HG02763 (cell line): ENCODE results near the gene LRRC17.
"Not testable (repeated sequence)": the region's sequence is repeated elsewhere in the genome, so short reads cannot be mapped to it uniquely, and the experiment has no call there.

Experiments
- ATAC-seq: cut with Tn5 transposase; IDR thresholded peaks from one replicate; pipeline ENCODE4 v1.9.1; 2021; ENCODE audit warnings: mild to moderate bottlenecking, moderate library complexity; ENCODE audit not compliant: unreplicated experiment

The LRRC17 gene

GRCh38 chr7:102896585-102896984 lies 16.2 kb upstream of the LRRC17 start:
- no peak for ATAC-seq

- no peak for ATAC-seq
Measured at GRCh38 chr7:102897211-102897631, 15.6 kb upstream of the LRRC17 start.

- no peak for ATAC-seq
Measured at GRCh38 chr7:102897856-102898531, 14.8 kb upstream of the LRRC17 start.

GRCh38 chr7:102898532-102898859 lies 14.3 kb upstream of the LRRC17 start:
- no peak for ATAC-seq

DNA sequence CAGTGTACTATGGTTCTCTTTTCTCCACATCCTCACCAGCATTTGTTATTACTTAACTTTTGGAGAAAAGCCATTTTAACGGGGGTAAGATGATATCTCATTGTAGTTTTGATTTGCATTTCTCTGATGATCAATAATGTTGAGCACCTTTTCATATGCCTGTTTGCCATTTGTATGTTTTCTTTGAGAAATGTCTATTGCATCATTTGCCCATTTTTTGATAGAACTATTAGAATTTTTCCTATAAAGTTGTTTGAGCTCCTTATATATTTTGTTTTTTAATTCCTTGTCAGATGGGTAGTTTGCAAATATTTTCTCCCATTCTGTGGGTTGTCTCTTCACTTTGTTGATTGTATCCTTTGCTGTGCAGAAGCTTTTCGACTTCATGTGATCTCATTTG lies 10.7 kb upstream of the LRRC17 start:
- ATAC-seq = not testable (repeated sequence)

DNA sequence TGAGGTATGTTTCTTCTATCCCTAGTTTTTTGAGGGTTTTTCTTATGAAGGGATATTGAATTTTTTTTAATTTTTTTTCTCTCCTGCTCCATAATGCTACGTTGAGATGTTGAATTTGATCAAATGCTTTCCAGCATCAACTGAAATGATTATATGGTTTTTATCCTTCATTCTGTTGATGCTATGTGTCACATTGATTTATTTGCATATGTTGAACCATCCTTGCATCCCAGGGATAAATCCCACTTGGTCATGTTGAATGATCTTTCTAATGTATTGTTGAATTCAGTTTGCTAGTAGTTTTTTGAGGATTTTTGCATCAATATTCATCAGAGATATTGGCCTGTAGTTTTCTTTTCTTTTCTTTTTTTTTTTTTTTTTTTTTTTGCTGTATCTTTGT lies 9.2 kb upstream of the LRRC17 start:
- not testable (repeated sequence) for ATAC-seq

- no peak for ATAC-seq
Measured at GRCh38 chr7:102908676-102909075, 4.1 kb upstream of the LRRC17 start.

DNA sequence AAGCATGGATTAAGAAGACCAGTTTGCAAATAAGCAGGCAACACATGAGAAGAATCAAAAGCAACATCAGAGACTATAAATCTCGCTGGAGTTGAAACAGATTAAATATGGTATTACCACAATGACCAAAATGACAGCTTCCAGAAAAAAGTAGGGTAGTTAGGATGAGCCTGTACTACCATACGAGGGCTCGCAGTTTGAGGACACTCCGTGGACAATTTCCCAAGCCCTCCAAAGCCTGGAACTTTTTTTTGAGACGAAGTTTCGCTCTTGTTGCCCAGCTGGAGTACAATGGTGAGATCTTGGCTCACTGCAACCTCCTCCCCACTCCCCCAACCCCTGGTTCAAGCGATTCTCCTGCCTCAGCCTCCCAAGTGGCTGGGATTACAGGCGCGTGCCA lies 1.0 kb downstream of the LRRC17 start:
- no peak for ATAC-seq

- ATAC-seq = no peak
Measured at GRCh38 chr7:102914585-102914984, 1.8 kb downstream of the LRRC17 start.

DNA sequence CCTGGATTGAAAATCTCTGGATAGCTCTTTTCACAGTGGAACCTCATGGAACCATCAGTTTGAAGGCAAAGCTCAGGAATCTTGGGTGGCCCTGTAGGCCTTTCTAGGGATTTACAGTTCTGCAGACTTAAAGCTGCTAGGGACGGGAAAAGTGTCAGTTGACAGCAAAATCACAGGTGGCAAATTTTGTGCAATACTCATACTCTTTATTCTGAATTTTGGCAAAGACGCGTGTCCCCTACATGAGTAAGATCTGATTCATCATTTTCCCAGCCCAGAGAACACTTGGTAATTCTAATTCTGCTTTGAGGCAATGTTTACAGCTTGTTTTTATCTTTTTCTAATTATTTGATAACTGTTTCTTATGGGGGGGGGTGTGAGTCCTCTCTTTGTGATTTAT lies 3.6 kb downstream of the LRRC17 start:
- no peak for ATAC-seq

GRCh38 chr7:102916881-102917280 lies 4.1 kb downstream of the LRRC17 start:
- no peak for ATAC-seq

DNA sequence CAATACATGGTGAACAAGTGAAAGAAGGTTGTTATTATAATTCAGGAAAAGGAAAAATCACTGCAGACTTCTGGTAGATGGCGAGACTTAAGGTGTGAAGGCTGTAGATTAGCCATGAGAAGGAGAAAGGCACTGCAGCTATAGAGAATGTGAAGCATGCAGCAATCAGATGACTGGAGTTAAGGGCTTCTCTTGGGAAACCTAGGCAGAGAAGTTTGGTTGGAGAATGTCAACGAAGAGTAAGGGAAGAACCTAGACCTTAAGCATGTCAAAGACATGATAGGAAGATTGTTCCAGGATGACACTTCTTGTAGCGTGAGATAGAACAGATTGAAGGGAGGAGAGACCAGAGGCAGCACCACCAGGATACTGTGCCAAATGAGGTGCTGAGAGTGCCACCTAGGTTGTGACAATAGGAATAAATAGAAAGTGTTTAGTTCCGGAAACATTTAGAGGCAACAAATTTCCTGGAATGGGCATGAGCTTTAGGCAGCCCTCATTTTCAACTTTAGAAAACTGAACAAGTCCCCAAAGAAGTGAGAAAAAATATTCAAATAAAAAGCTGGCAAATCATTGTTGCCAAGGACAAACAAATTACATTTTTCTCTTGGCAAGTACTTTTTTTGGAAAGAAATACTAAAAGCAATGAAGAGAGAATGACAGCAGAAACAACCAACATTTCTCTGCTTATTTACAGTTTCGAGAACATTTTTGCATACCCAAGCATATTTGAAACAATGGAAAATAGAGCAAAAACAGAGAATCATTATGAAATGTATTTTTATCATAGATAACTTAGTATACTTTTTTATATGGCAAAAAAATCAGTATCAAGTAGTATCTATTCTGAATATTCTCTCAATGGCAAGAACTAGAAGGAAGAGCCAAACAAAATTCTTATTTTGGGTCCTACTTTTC lies 4.9 kb downstream of the LRRC17 start:
- no peak for ATAC-seq

DNA sequence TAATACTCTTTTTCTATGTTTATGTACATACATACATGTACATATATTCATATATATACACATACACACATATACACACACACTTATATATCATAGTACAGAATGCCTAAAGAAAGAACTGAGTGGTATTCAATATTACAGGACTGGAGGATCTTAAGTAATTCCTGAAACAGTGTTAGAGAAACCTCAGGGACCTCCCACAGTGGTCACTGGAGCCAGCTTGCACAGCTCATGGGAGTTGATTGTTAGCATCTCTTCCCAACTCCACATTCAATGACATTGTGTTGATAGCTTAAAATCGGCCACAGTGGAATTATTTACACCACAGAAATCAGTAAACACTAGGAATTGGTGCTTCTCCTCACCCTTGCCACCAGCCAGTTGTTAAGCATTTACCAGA lies 6.0 kb downstream of the LRRC17 start:
- ATAC-seq = no peak

- ATAC-seq = no peak
Measured at GRCh38 chr7:102925976-102926782, 13.4 kb downstream of the LRRC17 start.

- ATAC-seq = no peak
Measured at GRCh38 chr7:102926783-102927140, 14.0 kb downstream of the LRRC17 start.

DNA sequence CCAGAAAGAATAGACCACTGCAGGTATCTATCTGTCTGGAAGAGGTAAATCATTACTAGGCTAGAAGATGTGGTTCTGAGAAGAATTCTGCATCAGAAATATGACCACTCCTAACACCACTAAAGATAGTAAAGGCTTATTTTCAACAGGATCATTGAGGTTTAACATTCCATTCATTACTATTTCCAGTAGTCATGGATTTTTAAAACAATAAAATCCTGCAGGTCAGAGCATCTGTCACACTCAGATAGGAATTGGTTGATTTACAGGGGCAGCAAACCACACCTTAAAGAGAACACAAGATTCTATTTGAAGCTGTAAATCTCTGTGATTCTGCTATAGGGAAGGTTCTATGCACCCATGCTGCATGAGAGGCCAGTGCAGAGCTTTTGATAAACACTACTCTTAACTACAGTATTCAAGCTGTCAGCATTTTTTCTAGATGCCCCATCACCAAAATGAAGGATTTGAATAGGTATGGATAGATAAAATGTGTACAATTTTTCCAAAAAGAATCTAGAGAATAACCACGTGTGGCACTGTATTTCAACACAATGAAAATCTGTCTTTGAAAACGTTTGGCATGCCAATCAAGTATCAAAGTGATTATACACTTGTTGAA lies 14.6 kb downstream of the LRRC17 start:
- no peak for ATAC-seq

DNA sequence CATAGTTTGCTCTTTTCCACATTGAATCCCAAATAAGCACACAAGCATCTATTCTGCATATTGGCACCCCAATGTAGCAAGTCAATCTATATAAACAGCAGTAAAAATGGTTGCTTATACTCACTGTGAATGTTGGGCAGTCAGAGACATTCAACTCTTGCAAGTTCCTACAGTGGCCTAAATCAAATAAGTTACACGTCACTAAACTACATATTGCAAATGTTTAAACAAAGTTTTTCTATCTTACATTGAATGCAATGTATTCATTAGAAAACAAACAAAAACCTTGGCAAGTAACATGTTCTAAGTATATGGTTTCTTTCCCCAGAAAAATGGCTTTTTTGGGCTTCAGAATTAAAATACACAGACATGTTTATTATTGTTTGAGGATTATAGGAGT lies 19.0 kb downstream of the LRRC17 start:
- no peak for ATAC-seq

DNA sequence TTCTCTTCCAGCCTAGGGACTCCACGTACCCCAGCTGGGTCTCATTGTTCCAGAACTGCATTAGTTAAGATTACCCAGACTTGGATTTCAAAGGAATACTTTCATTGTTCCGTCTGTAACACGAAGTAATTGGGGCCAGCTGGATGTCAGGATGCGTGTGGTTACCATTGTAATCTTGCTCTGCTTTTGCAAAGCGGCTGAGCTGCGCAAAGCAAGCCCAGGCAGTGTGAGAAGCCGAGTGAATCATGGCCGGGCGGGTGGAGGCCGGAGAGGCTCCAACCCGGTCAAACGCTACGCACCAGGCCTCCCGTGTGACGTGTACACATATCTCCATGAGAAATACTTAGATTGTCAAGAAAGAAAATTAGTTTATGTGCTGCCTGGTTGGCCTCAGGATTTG lies 21.0 kb downstream of the LRRC17 start:
- no peak for ATAC-seq

- ATAC-seq = no peak
Measured at GRCh38 chr7:102934239-102934638, 21.4 kb downstream of the LRRC17 start.

DNA sequence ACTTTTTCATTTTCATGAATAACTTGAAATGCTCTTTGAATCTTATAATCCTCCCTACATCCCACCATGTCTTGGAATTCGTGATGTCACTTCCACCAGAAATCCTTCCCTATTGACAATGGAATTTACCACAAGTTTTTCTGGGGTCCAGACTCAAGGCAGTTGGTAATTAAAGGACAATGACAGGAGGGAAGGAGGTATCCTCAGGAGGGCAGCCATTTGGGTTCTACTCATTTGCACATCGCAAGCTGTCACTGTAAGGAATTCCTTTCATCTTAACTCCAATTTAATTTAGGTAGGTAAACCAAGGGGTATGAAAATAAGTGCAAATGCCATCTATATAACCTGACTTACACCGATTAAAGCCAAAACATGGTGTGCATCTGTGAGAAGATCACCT lies 21.9 kb downstream of the LRRC17 start:
- no peak for ATAC-seq

DNA sequence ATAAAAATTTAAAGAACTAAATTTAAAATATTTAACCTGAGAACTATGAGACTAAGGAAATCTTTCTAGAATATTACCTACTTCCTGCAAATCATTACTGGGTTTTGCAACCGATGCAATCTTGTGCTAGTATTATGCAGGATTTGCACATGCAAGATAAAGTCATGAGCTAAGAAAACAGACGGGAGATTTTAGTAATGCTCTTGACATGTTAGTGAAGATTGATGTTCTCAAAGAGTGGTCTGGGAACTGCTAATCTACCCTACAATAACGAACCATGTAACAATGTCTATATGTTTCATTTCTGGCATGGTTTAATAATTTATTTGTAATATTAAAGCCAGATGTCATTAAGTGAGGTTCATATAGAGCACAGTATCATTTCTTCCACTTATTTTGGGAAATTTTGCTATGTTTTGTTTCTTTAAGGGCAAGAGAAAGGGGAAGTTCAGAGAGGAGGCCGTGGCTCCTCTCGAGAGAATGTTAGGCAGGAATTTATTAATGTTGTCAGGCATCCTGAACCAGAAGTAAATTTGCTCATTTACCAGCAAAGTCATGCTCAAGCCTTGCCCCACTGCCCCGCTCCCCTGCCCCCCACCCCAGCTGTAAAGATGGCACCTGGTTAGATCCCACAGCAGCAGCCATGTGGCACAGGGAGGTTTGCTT lies 22.8 kb downstream of the LRRC17 start:
- no peak for ATAC-seq
